Pancreas (tissue), 10 donors: Measurements from ENCODE around the gene VAMP3. TPM values are rescaled to one million over a fixed set of nuclear protein-coding genes. Genes with fewer than 3 reads are reported as not detected.
"Not testable (repeated sequence)": the region's sequence is repeated elsewhere in the genome, so short reads cannot be mapped to it uniquely, and the experiment has no call there.

Experiments
- ATAC-seq, 4 donors: fragments of 200-7000 bp; cut with Tn5 transposase; one replicate each; pipeline versions ENCODE4 v1.8.0 to v1.9.1; 2020; ENCODE audit warnings: mild to moderate bottlenecking in 4 of 4, moderate library complexity in 4 of 4
- DNase-seq, 6 donors: peaks; one replicate each; pipeline ENCODE4 v3.0.0-alpha.2; 2020
- FAIRE-seq: peaks from 2 replicates; lab custom pipeline; 2012; peaks lifted over from hg19 to GRCh38; lab: Jason Lieb, UNC
- H3K27ac ChIP-seq, 4 donors: fragments of 200-600 bp; sonication (generic); 1 replicate in 3 of 4; 2 replicates in 1 of 4; pipeline versions ENCODE4 v1.5.0 to v1.8.0; 2020
- H3K27me3 ChIP-seq, 4 donors: fragments of 200-600 bp; one replicate each; pipeline ENCODE4 v1.8.0; 2021
- H3K36me3 ChIP-seq, 3 donors: fragments of 200-600 bp; sonication (generic) in 1 of 3; one replicate each; pipeline versions ENCODE4 v1.5.0 to v1.8.0; 2020 to 2021
- H3K4me1 ChIP-seq, 3 donors: fragments of 200-600 bp; one replicate each; pipeline ENCODE4 v1.8.0; 2021
- H3K4me3 ChIP-seq, 4 donors: fragments of 200-600 bp; sonication (generic) in 2 of 4; one replicate each; pipeline versions ENCODE4 v1.5.0 to v1.8.0; 2020 to 2021
- H3K9me3 ChIP-seq, 4 donors: fragments of 200-600 bp; one replicate each; pipeline ENCODE4 v1.8.0; 2021
- WGBS, 2 donors: extraction: QIAGEN DNeasy Blood & Tissue Kit; methylation state at CpG; one replicate each; pipeline ENCODE4 v1.1.7; 2013; 5-methylcytosine and 5-hydroxymethylcytosine counted together
- intact Hi-C, 3 donors: fragments of 100-400 bp; cut with DNase I; formaldehyde crosslinking; loops; one replicate each; pipeline versions ENCODE4 v1.11.1 to v1.14.2; 2022
- polyA plus RNA-seq, 2 donors: library from polyadenylated mRNA; stranded (reverse); fragments of 200-250 nt; gene quantifications; one replicate each; pipeline ENCODE4 v1.2.3, GENCODE V29; 2013
- total RNA-seq, 6 donors: library from RNA; stranded (reverse); fragmentation: NEBNext Ultra II Directional in 4 of 6; extraction: Animal tissue kit (Norgen Biotek cat#: 25700) in 4 of 6; gene quantifications; one replicate each; pipeline versions ENCODE4 v1.2.1 to v1.2.4, GENCODE V29; 2021 to 2023
- TF ChIP-seq, protein P1 (sequence below), 4 donors: fragments of 200-600 bp; sonication (generic) in 3 of 4; IDR thresholded peaks; one replicate each; pipeline versions ENCODE4 v1.5.0 to v1.8.0; 2021; ENCODE audit warnings: antibody characterized with exemption in 4 of 4
- donor health status: healthy with polysubstance abuse.
- donor health status: DM: no; HTN: no; CAD: no; lungs with moderate emphysema.
- donor health status: DM: no; HTN: no; CAD: no.
- donor health status: control.
- donor health status: control.
- donor health status: Bipolar disorder and iron deficiency.
- donor health status: DM: yes; HTN: yes; CAD: no.
- donor health status: DM: no; HTN: no; CAD: no.
- donor health status: DM: no; HTN: no; CAD: no.
- donor health status: DM: yes; HTN: yes; CAD: no.

VAMP3 gene
- total and polyA plus RNA-seq, 8 donors: 11.7 to 39.1 (median 22.0) TPM

DNA sequence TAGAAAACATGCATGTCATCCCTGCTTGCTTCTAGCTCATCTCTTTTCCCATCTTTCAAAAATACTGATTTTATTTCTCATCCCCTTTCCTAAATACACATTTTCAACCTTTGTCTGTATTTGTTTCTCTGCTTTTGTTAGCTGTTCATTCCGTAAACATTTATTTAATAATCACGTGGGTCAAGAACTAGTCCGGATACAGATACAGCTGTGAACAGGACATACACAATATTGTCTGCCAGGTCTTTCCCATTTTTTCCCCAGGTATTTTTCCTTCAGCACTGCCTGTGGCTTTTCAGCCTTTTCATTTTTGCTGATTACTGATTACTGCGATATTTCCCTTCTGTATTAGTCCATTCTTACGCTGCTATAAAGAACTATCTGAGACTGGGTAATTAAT lies 18.7 kb downstream of the VAMP3 start:
- WGBS, 2 donors: 79 to 82% methylated on average over 5 of the region's 5 CpGs
- DNase-seq (no peak), ATAC-seq (no peak), FAIRE-seq (no peak)
- Histone ChIP-seq H3K4me3 (no peak overlapping the region), H3K27me3 (no peaks in the 10 kb centered on the region), H3K4me1 (peaks cover 10 to 15% (median 13%) of the 10 kb centered on the region in 3 donors), H3K27ac (no peak overlapping the region), H3K36me3 (peaks cover 0 to 22% (median 13%) of the 10 kb centered on the region in 3 donors), H3K9me3 (no peaks in the 10 kb centered on the region)
- intact Hi-C loops: no loop called here
- TF ChIP-seq, protein P1, sequence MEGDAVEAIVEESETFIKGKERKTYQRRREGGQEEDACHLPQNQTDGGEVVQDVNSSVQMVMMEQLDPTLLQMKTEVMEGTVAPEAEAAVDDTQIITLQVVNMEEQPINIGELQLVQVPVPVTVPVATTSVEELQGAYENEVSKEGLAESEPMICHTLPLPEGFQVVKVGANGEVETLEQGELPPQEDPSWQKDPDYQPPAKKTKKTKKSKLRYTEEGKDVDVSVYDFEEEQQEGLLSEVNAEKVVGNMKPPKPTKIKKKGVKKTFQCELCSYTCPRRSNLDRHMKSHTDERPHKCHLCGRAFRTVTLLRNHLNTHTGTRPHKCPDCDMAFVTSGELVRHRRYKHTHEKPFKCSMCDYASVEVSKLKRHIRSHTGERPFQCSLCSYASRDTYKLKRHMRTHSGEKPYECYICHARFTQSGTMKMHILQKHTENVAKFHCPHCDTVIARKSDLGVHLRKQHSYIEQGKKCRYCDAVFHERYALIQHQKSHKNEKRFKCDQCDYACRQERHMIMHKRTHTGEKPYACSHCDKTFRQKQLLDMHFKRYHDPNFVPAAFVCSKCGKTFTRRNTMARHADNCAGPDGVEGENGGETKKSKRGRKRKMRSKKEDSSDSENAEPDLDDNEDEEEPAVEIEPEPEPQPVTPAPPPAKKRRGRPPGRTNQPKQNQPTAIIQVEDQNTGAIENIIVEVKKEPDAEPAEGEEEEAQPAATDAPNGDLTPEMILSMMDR (IDR thresholded peaks at IDR 0.05): no peak

GRCh38 chr1:7791027-7791426 lies 19.9 kb downstream of the VAMP3 start:
- 96 to 97% methylated on average over 3 of the region's 3 CpGs for WGBS, 2 donors
- ATAC-seq, DNase-seq, H3K27ac ChIP-seq, FAIRE-seq, H3K27me3 ChIP-seq, H3K4me3 ChIP-seq, intact Hi-C loops, H3K9me3 ChIP-seq: not testable (repeated sequence)
- Histone ChIP-seq H3K4me1 (peaks cover 10 to 13% (median 12%) of the 10 kb centered on the region in 3 donors), H3K36me3 (peaks cover 0 to 22% (median 13%) of the 10 kb centered on the region in 3 donors)

DNA sequence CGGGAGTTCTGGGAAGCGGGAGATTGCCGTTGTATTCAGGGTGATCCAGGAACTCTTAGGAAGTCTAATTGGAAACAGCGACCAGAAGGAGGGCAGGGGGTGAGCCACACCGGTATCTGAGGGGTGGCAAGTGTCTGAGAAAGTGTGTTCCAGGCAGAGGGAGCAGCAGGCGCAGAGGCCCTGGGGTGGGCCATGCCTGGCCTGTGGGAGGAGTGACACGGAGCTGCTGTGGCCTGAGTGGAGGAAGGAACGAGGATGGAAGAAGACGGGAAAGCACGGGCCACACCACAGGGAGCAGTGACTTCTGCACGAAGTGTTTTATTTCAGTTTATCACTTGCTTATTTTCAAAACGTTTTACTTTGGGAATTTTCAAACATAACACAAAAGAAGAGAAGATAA lies 24.3 kb downstream of the VAMP3 start:
- WGBS, 2 donors: 82 to 86% methylated on average over 12 of the region's 12 CpGs
- Histone ChIP-seq H3K4me1 (no peaks in the 10 kb centered on the region), H3K9me3 (no peaks in the 10 kb centered on the region), H3K4me3 (no peak overlapping the region), H3K27me3 (no peaks in the 10 kb centered on the region), H3K36me3 (peaks cover 0 to 40% (median 5%) of the 10 kb centered on the region in 3 donors), H3K27ac (no peak overlapping the region)
- DNase-seq: no peak
- intact Hi-C loops: no loop called here
- TF ChIP-seq, protein P1 (IDR thresholded peaks at IDR 0.05): no peak
- no peak for FAIRE-seq
- ATAC-seq: no peak

DNA sequence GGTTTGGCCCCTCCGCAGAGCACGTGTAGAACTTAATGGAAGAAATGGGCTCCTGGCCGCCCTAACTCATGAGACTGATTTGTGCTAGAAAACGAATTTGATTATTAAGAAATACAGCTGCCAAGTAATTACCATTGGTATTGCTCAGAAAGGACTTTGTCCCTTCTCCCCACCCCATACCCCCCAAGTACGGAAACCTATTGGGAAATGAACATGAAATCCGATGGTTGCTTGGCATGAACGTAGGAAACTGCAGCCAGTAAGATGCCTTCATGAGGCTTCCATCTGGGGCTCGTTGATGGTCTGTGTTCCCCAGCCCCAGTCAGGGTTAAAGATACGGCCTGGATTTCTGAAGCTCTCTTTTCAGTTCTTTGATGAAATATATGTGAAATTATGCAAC lies 34.4 kb downstream of the VAMP3 start:
- WGBS, 2 donors: 86 to 89% methylated on average over 9 of the region's 9 CpGs

DNA sequence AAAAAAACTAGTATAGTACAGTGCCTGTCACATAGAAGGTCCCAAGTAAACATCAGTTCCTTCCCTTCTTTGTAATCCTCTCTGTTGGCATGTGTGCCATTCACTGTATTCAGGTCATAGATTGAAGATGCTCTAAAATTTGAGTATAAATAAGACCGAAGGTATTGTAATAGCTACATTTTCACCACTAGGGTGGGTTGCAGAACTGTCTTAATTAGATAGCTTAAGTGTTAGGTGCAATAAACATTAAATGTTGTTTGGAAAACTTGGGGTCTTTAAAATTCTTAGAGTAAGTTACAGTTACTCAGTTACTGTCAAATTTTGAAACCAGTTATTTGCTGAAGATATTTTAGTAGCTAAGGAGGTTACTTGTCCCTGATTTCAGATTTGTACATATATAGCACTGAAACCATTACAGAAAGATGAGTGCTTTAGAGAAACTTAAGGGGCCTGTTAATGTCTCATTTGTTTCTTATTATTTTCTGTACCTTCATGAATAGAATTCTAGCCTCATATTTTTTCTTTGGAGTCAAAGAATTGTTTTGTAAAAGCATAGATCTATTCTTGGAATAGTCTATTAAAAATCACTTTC lies 37.3 kb downstream of the VAMP3 start:
- no peaks in the 10 kb centered on the region for H3K9me3 ChIP-seq
- DNase-seq (no peak), FAIRE-seq (no peak), ATAC-seq (peak in 2 of 4 donors; percentile 49 to 61)
- TF ChIP-seq, protein P1 (IDR thresholded peaks at IDR 0.05): peak in 3 of 4 donors; percentile 14 to 27 (median 17)
- H3K27ac ChIP-seq: no peak overlapping the region
- no peaks in the 10 kb centered on the region for H3K4me1 ChIP-seq
- 48 to 52% methylated on average over 1 of the region's 1 CpG for WGBS, 2 donors
- H3K4me3 ChIP-seq: no peak overlapping the region
- no peaks in the 10 kb centered on the region for H3K27me3 ChIP-seq
- peaks cover 0 to 76% (median 21%) of the 10 kb centered on the region in 3 donors for H3K36me3 ChIP-seq
- intact Hi-C loops: no loop called here

More for the DNA sequence above, 34.4 kb downstream of the VAMP3 start:
- TF ChIP-seq, protein P1 (IDR thresholded peaks at IDR 0.05): no peak
- peaks cover 0 to 84% (median 17%) of the 10 kb centered on the region in 3 donors for H3K36me3 ChIP-seq
- no peaks in the 10 kb centered on the region for H3K4me1 ChIP-seq
- ATAC-seq (no peak), DNase-seq (no peak), FAIRE-seq (no peak)
- intact Hi-C loops: no loop called here
- no peak overlapping the region for H3K4me3 ChIP-seq
- H3K27ac ChIP-seq: no peak overlapping the region
- no peaks in the 10 kb centered on the region for H3K27me3 ChIP-seq
- H3K9me3 ChIP-seq: no peaks in the 10 kb centered on the region
